CD14-positive monocyte (primary cell): ENCODE data around the gene ITK. TPM values are rescaled to one million over a fixed set of nuclear protein-coding genes. Genes with fewer than 3 reads are reported as not detected.
A peak's percentile ranks its signal among the peaks of the same experiment; 100 is the strongest.

ENCODE experiments used
- DNase-seq, 3 donors: peaks; one replicate each; pipeline ENCODE4 v3.0.0-alpha.2; 2011 to 2022
- H2AFZ ChIP-seq: 2 replicates; pipeline ENCODE4 v1.6.0; 2012; ENCODE audit warnings: mild to moderate bottlenecking, low read depth, low read length, inconsistent platforms; ENCODE audit not compliant: insufficient read depth, poor library complexity, severe bottlenecking
- H3K27ac ChIP-seq, 2 donors: 1 replicate in 1 of 2; 2 replicates in 1 of 2; pipeline ENCODE4 v1.5.1; 2012 to 2013; ENCODE audit warnings: low read length in 2 of 2, control low read depth in 1 of 2, inconsistent platforms in 1 of 2, low read depth in 1 of 2, mild to moderate bottlenecking in 1 of 2
- H3K27me3 ChIP-seq, 2 donors: one replicate each; pipeline versions ENCODE4 v1.6.0 to v1.6.1; 2011 to 2013; ENCODE audit warnings: low read length in 2 of 2; ENCODE audit not compliant: control insufficient read depth in 2 of 2, insufficient read depth in 2 of 2
- H3K36me3 ChIP-seq, 2 donors: replicated peaks in 1 of 2; 1 replicate in 1 of 2; 2 replicates in 1 of 2; pipeline versions ENCODE4 v1.5.1 to v1.6.1; 2012 to 2013; ENCODE audit warnings: low read length in 2 of 2, control low read depth in 1 of 2, inconsistent platforms in 1 of 2, mild to moderate bottlenecking in 1 of 2; ENCODE audit not compliant: insufficient read depth in 2 of 2, control insufficient read depth in 1 of 2
- H3K4me1 ChIP-seq, 2 donors: 1 replicate in 1 of 2; 2 replicates in 1 of 2; pipeline versions ENCODE4 v1.5.1 to v1.6.1; 2012 to 2013; ENCODE audit warnings: low read length in 2 of 2, control low read depth in 1 of 2, inconsistent platforms in 1 of 2, mild to moderate bottlenecking in 1 of 2, moderate library complexity in 1 of 2; ENCODE audit not compliant: insufficient read depth in 2 of 2, control insufficient read depth in 1 of 2
- H3K4me2 ChIP-seq: replicated peaks from 2 replicates; pipeline ENCODE3; 2012; ENCODE audit warnings: low read length, moderate library complexity, mild to moderate bottlenecking; ENCODE audit not compliant: poor library complexity, severe bottlenecking; ENCODE audit errors: extremely low read depth
- H3K4me3 ChIP-seq, 3 experiments: fragments of 200-600 bp in 1 of 3; sonication (generic) in 1 of 3; replicated peaks in 1 of 3; 1 replicate in 2 of 3; 2 replicates in 1 of 3; pipeline ENCODE4 v1.5.1; 2011 to 2013; ENCODE audit warnings: low read length in 3 of 3, mild to moderate bottlenecking in 3 of 3, control low read depth in 2 of 3, low read depth in 2 of 3, inconsistent platforms in 1 of 3, moderate library complexity in 1 of 3
- H3K79me2 ChIP-seq: 2 replicates; pipeline ENCODE4 v1.6.0; 2012; ENCODE audit warnings: mild to moderate bottlenecking, control low read depth, inconsistent platforms, low read length, moderate library complexity; ENCODE audit not compliant: insufficient read depth
- H3K9ac ChIP-seq: 2 replicates; pipeline ENCODE4 v1.6.0; 2017; ENCODE audit warnings: low read length, mild to moderate bottlenecking; ENCODE audit not compliant: insufficient read depth, poor library complexity, severe bottlenecking
- H3K9me3 ChIP-seq, 2 donors: replicated peaks in 1 of 2; 1 replicate in 1 of 2; 2 replicates in 1 of 2; pipeline versions ENCODE4 v1.5.1 to v1.6.1; 2012 to 2013; ENCODE audit warnings: low read length in 2 of 2, control low read depth in 1 of 2; ENCODE audit not compliant: control insufficient read depth in 1 of 2, insufficient read depth in 1 of 2
- H4K20me1 ChIP-seq: 2 replicates; pipeline ENCODE4 v1.6.0; 2012; ENCODE audit warnings: mild to moderate bottlenecking, low read length, control low read depth, moderate library complexity; ENCODE audit not compliant: insufficient read depth
- H3K27ac Mint-ChIP-seq, 7 donors: one replicate each; pipeline ENCODE4 v1.8.0; 2020; ENCODE audit warnings: mild to moderate bottlenecking in 7 of 7, mixed read lengths in 7 of 7, moderate library complexity in 6 of 7, inconsistent platforms in 2 of 7
- H3K27me3 Mint-ChIP-seq, 3 donors: one replicate each; pipeline ENCODE4 v1.8.0; 2021 to 2022; ENCODE audit warnings: low read depth in 3 of 3, mild to moderate bottlenecking in 3 of 3, mixed read lengths in 3 of 3, moderate library complexity in 3 of 3, inconsistent platforms in 1 of 3
- H3K36me3 Mint-ChIP-seq, 2 donors: one replicate each; pipeline ENCODE4 v1.8.0; 2020; ENCODE audit warnings: mixed read lengths in 2 of 2, inconsistent platforms in 1 of 2, mild to moderate bottlenecking in 1 of 2
- H3K4me1 Mint-ChIP-seq: one replicate; pipeline ENCODE4 v1.8.0; 2020; ENCODE audit warnings: mild to moderate bottlenecking, mixed read lengths
- H3K4me3 Mint-ChIP-seq, 2 donors: one replicate each; pipeline ENCODE4 v1.8.0; 2020; ENCODE audit warnings: mild to moderate bottlenecking in 2 of 2, mixed read lengths in 2 of 2, moderate library complexity in 1 of 2
- H3K9me3 Mint-ChIP-seq, 7 donors: one replicate each; pipeline ENCODE4 v1.8.0; 2020 to 2022; ENCODE audit warnings: mixed read lengths in 7 of 7, mild to moderate bottlenecking in 6 of 7, moderate library complexity in 6 of 7, inconsistent platforms in 2 of 7
- CTCF ChIP-seq: fragments of 200-600 bp; IDR thresholded peaks from one replicate; pipeline ENCODE4 v1.8.0; 2022; ENCODE audit warnings: antibody characterized with exemption, mild to moderate bottlenecking
- WGBS: methylation state at CpG from one replicate; pipeline ENCODE4 v1.1.5; 2013; ENCODE audit warnings: missing lambda C conversion rate; ENCODE audit not compliant: insufficient coverage; 5-methylcytosine and 5-hydroxymethylcytosine counted together
- intact Hi-C, 2 donors: fragments of 100-400 bp; cut with micrococcal nuclease; formaldehyde crosslinking; loops; one replicate each; pipeline versions ENCODE4 v1.15.0 to v1.15.1; 2023
- polyA plus RNA-seq, 3 donors: library from polyadenylated mRNA; depleted of rRNA in 1 of 3; unstranded in 2 of 3; stranded (reverse) in 1 of 3; fragments of 300-500 nt in 2 of 3; fragments of >200 nt in 1 of 3; fragmentation: Illumina TruSeq in 2 of 3; gene quantifications; 1 replicate in 2 of 3; 2 replicates in 1 of 3; pipeline ENCODE4 v1.2.3, GENCODE V29; 2012 to 2021

The ITK gene
- polyA plus RNA-seq, 3 donors, result 0.03 to 0.60 (median 0.39) TPM

- H3K4me3 Mint-ChIP-seq, result peak overlapping the region; percentile 83 to 87
- Histone ChIP-seq H3K27ac (peak overlapping the region in 1 of 2 donors; percentile 71), H3K27me3 (no peaks in the 10 kb centered on the region), H3K9ac (peak overlapping the region; percentile 68), H3K4me1 (peaks cover 58 to 72% of the 10 kb centered on the region in 2 donors), H3K4me3 (peak overlapping the region; percentile 76 to 82 (median 78)), H2AFZ (peak overlapping the region; percentile 91), H3K4me2 (peak overlapping the region; percentile 87), H4K20me1 (no peaks in the 10 kb centered on the region), H3K9me3 (no peaks in the 10 kb centered on the region), H3K36me3 (no peaks in the 10 kb centered on the region), H3K79me2 (peaks cover 35% of the 10 kb centered on the region)
- DNase-seq, result no peak
- H3K9me3 Mint-ChIP-seq, result peaks cover 0 to 2% (median 0%) of the 10 kb centered on the region in 7 donors
- intact Hi-C loops, result no loop called here
- H3K27ac Mint-ChIP-seq, result peak overlapping the region in 4 of 7 donors; percentile 37 to 70 (median 52)
- H3K27me3 Mint-ChIP-seq, result peaks cover 5 to 13% (median 7%) of the 10 kb centered on the region in 3 donors
- WGBS, result under 1% methylated on average over 52 of the region's 62 CpGs
- H3K36me3 Mint-ChIP-seq, result peaks cover 8 to 19% of the 10 kb centered on the region in 2 donors
- H3K4me1 Mint-ChIP-seq, result peaks cover 64% of the 10 kb centered on the region
- peak; percentile 9 for TF ChIP-seq CTCF
Measured at GRCh38 chr5:157266286-157267007, 85.8 kb downstream of the ITK start.

- Histone ChIP-seq H3K9ac (no peak overlapping the region), H3K4me1 (peaks cover 64 to 77% of the 10 kb centered on the region in 2 donors), H2AFZ (no peak overlapping the region), H3K9me3 (no peaks in the 10 kb centered on the region), H3K27me3 (no peaks in the 10 kb centered on the region), H4K20me1 (no peaks in the 10 kb centered on the region), H3K4me2 (peak overlapping the region; percentile 87), H3K79me2 (peaks cover 38% of the 10 kb centered on the region), H3K4me3 (peak overlapping the region in 2 of 3 experiments; percentile 36 to 78), H3K27ac (no peak overlapping the region), H3K36me3 (no peaks in the 10 kb centered on the region)
- Mint-ChIP-seq H3K4me1 (peaks cover 70% of the 10 kb centered on the region), H3K27ac (peak overlapping the region in 2 of 7 donors; percentile 39 to 66), H3K36me3 (peaks cover 10 to 19% of the 10 kb centered on the region in 2 donors), H3K27me3 (peaks cover 5 to 15% (median 7%) of the 10 kb centered on the region in 3 donors), H3K9me3 (peaks cover 0 to 2% (median 0%) of the 10 kb centered on the region in 7 donors), H3K4me3 (peak overlapping the region; percentile 83 to 87)
- intact Hi-C loops, result no loop called here
- no peak for TF ChIP-seq CTCF
- DNase-seq, result no peak
- 54% methylated on average over 3 of the region's 3 CpGs for WGBS
Measured at GRCh38 chr5:157267025-157267424, 86.4 kb downstream of the ITK start.
